Astrocyte (in vitro differentiated cells and primary cell): ENCODE results near the gene SLC2A3.

Experiments
- EZH2 ChIP-seq: IDR thresholded peaks from 2 replicates; pipeline ENCODE4 v1.6.1; 2012; ENCODE audit warnings: mild to moderate bottlenecking, low read length, inconsistent platforms; ENCODE audit not compliant: insufficient read depth
- TF ChIP-seq, protein P1 (sequence below): IDR thresholded peaks from 2 replicates; pipeline ENCODE4 v1.5.1; 2011; ENCODE audit warnings: low read depth, mild to moderate bottlenecking, inconsistent platforms, low read length, moderate library complexity; ENCODE audit not compliant: insufficient read depth

DNA sequence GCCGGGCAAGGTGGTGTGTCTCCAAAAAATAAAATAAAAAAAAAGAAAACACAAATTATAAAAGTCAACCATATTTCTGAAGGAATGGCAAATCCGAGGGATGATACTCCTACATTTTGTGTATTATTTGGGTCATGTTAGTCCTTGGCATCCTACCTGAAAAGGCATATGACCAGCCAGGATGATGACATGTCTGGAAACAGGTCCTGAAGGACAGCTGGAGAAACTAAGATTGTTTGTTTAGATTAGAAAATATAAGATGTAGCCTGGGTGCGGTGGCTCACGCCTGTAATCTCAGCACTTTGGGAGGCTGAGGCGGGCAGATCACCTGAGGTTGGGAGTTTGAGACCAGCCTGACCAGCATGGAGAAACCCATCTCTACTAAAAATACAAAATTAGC, 48.9 kb upstream of the SLC2A3 start:
- TF ChIP-seq, protein P1, sequence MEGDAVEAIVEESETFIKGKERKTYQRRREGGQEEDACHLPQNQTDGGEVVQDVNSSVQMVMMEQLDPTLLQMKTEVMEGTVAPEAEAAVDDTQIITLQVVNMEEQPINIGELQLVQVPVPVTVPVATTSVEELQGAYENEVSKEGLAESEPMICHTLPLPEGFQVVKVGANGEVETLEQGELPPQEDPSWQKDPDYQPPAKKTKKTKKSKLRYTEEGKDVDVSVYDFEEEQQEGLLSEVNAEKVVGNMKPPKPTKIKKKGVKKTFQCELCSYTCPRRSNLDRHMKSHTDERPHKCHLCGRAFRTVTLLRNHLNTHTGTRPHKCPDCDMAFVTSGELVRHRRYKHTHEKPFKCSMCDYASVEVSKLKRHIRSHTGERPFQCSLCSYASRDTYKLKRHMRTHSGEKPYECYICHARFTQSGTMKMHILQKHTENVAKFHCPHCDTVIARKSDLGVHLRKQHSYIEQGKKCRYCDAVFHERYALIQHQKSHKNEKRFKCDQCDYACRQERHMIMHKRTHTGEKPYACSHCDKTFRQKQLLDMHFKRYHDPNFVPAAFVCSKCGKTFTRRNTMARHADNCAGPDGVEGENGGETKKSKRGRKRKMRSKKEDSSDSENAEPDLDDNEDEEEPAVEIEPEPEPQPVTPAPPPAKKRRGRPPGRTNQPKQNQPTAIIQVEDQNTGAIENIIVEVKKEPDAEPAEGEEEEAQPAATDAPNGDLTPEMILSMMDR: no peak
- no peak for TF ChIP-seq EZH2
